Neural cell (in vitro differentiated cells): ENCODE results near the gene AGBL1.

Source experiments
- CTCF ChIP-seq: fragments of 450-650 bp; IDR thresholded peaks from 2 replicates; pipeline ENCODE4 v1.5.1; 2014; ENCODE audit warnings: antibody characterized with exemption, mild to moderate bottlenecking, moderate library complexity; ENCODE audit not compliant: poor library complexity, severe bottlenecking
- EP300 ChIP-seq: fragments of 450-650 bp; conservative IDR thresholded peaks from 2 replicates; pipeline ENCODE4 v1.6.1; 2014; ENCODE audit warnings: antibody characterized with exemption, mild to moderate bottlenecking, moderate library complexity; ENCODE audit not compliant: poor library complexity, severe bottlenecking
- EZH2 ChIP-seq: fragments of 200-600, 300-800 bp; shearing (Covaris generic), sonication (generic); IDR thresholded peaks from 2 replicates; pipeline ENCODE4 v1.6.1; 2014; ENCODE audit warnings: antibody characterized with exemption, low read length, borderline replicate concordance, mild to moderate bottlenecking; ENCODE audit not compliant: insufficient read depth, poor library complexity, severe bottlenecking
- MXI1 ChIP-seq: fragments of 450-650 bp; conservative IDR thresholded peaks from 2 replicates; pipeline ENCODE4 v1.6.1; 2014; ENCODE audit warnings: antibody characterized with exemption, mild to moderate bottlenecking; ENCODE audit not compliant: poor library complexity, severe bottlenecking
- POLR2AphosphoS5 ChIP-seq: IDR thresholded peaks from 2 replicates; pipeline ENCODE4 v1.6.1; 2012

- TF ChIP-seq POLR2AphosphoS5 (no peak), CTCF (no peak), EZH2 (no peak), MXI1 (no peak), EP300 (no peak)
Observed at GRCh38 chr15:86377914-86378313, 298.2 kb downstream of the AGBL1 start.
